PC-3 (cell line): ENCODE results near the gene IAPP. TPM values are rescaled to one million over a fixed set of nuclear protein-coding genes. Genes with fewer than 3 reads are reported as not detected.

Experiments used
- ATAC-seq: fragments of 200-7000 bp; cut with Tn5 transposase; 2 replicates; pipeline ENCODE4 v1.9.1; 2020; ENCODE audit warnings: mild to moderate bottlenecking, moderate library complexity
- Bru-seq: library from RNA; stranded (reverse); fragments of 400-500 nt; gene quantifications from one replicate; lab custom pipeline; 2021; lab: Mats Ljungman, UMichigan
- BruChase-seq, 2 experiments: library from RNA; stranded (reverse); fragments of 400-500 nt; gene quantifications; one replicate each; lab custom pipeline; 2021; lab: Mats Ljungman, UMichigan
- BruUV-seq: library from RNA; stranded (reverse); fragments of 400-500 nt; replicated peaks from 2 replicates; lab custom pipeline; 2021; lab: Mats Ljungman, UMichigan
- CTCF ChIA-PET: fragments of 300-600 bp; sonication (Branson Sonifier 250); formaldehyde crosslinking; loops from one replicate; lab custom pipeline; 2022; ENCODE audit warnings: antibody characterized with exemption; lab: Charles Lee
- POLR2A ChIA-PET: fragments of 300-600 bp; sonication (Branson Sonifier 250); formaldehyde crosslinking; loops from one replicate; lab custom pipeline; 2022; ENCODE audit warnings: antibody characterized with exemption; ENCODE audit not compliant: unreplicated experiment; lab: Charles Lee
- DNase-seq: peaks from one replicate; pipeline ENCODE4 v3.0.0-alpha.2; 2015
- H2AFZ ChIP-seq: fragments of 300-600 bp; sonication (generic); 2 replicates; pipeline ENCODE4 v1.6.0; 2016; ENCODE audit warnings: antibody characterized with exemption, low read length
- H3F3A ChIP-seq: fragments of 300-600 bp; sonication (generic); one replicate; pipeline ENCODE4 v1.6.0; 2017; ENCODE audit warnings: antibody characterized with exemption, low read length, control low read depth, mild to moderate bottlenecking; ENCODE audit not compliant: unreplicated experiment
- H3K27ac ChIP-seq: fragments of 300-600 bp; sonication (generic); 2 replicates; pipeline ENCODE4 v1.5.1; 2016; ENCODE audit warnings: mild to moderate bottlenecking, low read length
- H3K27me3 ChIP-seq: fragments of 300-600 bp; sonication (generic); 2 replicates; pipeline ENCODE4 v1.6.1; 2016; ENCODE audit warnings: low read length, mixed read lengths
- H3K36me3 ChIP-seq: fragments of 300-600 bp; sonication (generic); 2 replicates; pipeline ENCODE4 v1.6.1; 2016; ENCODE audit warnings: low read depth, mixed run types, low read length, mixed read lengths
- H3K4me1 ChIP-seq: fragments of 300-600 bp; sonication (generic); 2 replicates; pipeline ENCODE4 v1.5.1; 2016; ENCODE audit warnings: low read length; ENCODE audit not compliant: insufficient read depth
- H3K4me2 ChIP-seq: fragments of 300-600 bp; sonication (generic); 2 replicates; pipeline ENCODE4 v1.6.0; 2016; ENCODE audit warnings: low read length
- H3K4me3 ChIP-seq: fragments of 300-600 bp; sonication (generic); 2 replicates; pipeline ENCODE4 v1.5.1; 2016; ENCODE audit warnings: mild to moderate bottlenecking, low read length, mixed read lengths
- H3K79me2 ChIP-seq: fragments of 300-600 bp; sonication (generic); 2 replicates; pipeline ENCODE4 v1.6.1; 2017; ENCODE audit warnings: low read length, mixed read lengths
- H3K9ac ChIP-seq: fragments of 300-600 bp; sonication (generic); 2 replicates; pipeline ENCODE4 v1.6.0; 2016; ENCODE audit warnings: mild to moderate bottlenecking, low read length
- H3K9me2 ChIP-seq: fragments of 300-600 bp; sonication (generic); replicated peaks from 2 replicates; pipeline ENCODE4 v1.6.1; 2016; ENCODE audit warnings: mixed run types, low read length, mixed read lengths
- H3K9me3 ChIP-seq: fragments of 300-600 bp; sonication (generic); 2 replicates; pipeline ENCODE4 v1.6.1; 2016; ENCODE audit warnings: low read length, mixed read lengths
- H4K20me1 ChIP-seq: fragments of 300-600 bp; sonication (generic); 2 replicates; pipeline ENCODE4 v1.6.1; 2016; ENCODE audit warnings: low read length, mixed read lengths
- EZH2 ChIP-seq: fragments of 300-600 bp; sonication (generic); IDR thresholded peaks from one replicate; pipeline ENCODE4 v1.6.1; 2017; ENCODE audit warnings: antibody characterized with exemption, mild to moderate bottlenecking, low read length; ENCODE audit not compliant: unreplicated experiment
- EZH2phosphoT487 ChIP-seq: fragments of 300-600 bp; sonication (generic); IDR thresholded peaks from 2 replicates; pipeline ENCODE4 v1.6.1; 2018; ENCODE audit warnings: mild to moderate bottlenecking, antibody characterized with exemption, low read length, borderline replicate concordance
- intact Hi-C: fragments of 100-400 bp; cut with micrococcal nuclease; formaldehyde crosslinking; loops from 2 replicates; pipeline ENCODE4 v1.9.0; 2023
- long read RNA-seq: library from polyadenylated mRNA; unstranded; transcript quantifications from one replicate; pipeline ENCODE4 v2.0.0, GENCODE V29; 2021; ENCODE audit not compliant: unreplicated experiment
- total RNA-seq: library from RNA; depleted of rRNA; stranded (reverse); fragments of >200 nt; gene quantifications from 2 replicates; pipeline ENCODE4 v1.2.3, GENCODE V29; 2014; rRNA removed
- TF ChIP-seq, protein P1 (sequence below): fragments of 300-600 bp; sonication (generic); conservative IDR thresholded peaks from 2 replicates; pipeline ENCODE4 v1.5.1; 2017; ENCODE audit warnings: antibody characterized with exemption, low read depth, mild to moderate bottlenecking, low read length

Gene IAPP
- total RNA-seq, result not detected in 2 replicates
- percentile 3 among the genes with signal in this experiment for Bru-seq, nascent RNA
- percentile 11 among the genes with signal in this experiment for BruChase-seq, experiment 1, labeled RNA remaining after a 6-hour chase
- percentile 5 among the genes with signal in this experiment for BruChase-seq, experiment 2, labeled RNA remaining after a 2-hour chase
- long read RNA-seq, result 0 reads

DNA sequence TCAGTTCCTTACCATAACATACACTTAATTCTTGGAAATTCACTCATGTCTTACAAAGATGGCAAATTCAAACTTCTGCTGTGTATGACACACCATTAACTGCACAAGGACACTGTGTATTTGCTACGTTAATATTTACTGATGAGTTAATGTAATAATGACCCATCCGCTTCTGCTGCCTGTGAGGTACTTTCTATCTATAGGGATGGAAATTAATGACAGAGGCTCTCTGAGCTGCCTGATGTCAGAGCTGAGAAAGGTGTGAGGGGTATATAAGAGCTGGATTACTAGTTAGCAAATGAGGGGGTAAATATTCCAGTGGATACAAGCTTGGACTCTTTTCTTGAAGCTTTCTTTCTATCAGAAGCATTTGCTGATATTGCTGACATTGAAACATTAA, at the start of gene IAPP:
IAPP (plus strand) TSS at position 301 of the 400 bp plus-strand sequence. CDS start 450 bp downstream, outside the sequence.
- H3F3A ChIP-seq, result no peaks in the 10 kb centered on the region
- BruUV-seq, result no TSS peak
- H3K27me3 ChIP-seq, result peaks cover 15% of the 10 kb centered on the region
- ChIA-PET POLR2A (no interaction called here), CTCF (no interaction called here)
- H3K9ac ChIP-seq, result no peak within 1 kb of the TSS
- H3K79me2 ChIP-seq, result no peaks in the 10 kb centered on the region
- ATAC-seq, result no peak
- H2AFZ ChIP-seq, result no peak within 1 kb of the TSS
- no peak within 1 kb of the TSS for H3K4me2 ChIP-seq
- intact Hi-C loops, result no loop called here
- no peak for TF ChIP-seq EZH2phosphoT487
- no peak for TF ChIP-seq EZH2
- TF ChIP-seq, protein P1, sequence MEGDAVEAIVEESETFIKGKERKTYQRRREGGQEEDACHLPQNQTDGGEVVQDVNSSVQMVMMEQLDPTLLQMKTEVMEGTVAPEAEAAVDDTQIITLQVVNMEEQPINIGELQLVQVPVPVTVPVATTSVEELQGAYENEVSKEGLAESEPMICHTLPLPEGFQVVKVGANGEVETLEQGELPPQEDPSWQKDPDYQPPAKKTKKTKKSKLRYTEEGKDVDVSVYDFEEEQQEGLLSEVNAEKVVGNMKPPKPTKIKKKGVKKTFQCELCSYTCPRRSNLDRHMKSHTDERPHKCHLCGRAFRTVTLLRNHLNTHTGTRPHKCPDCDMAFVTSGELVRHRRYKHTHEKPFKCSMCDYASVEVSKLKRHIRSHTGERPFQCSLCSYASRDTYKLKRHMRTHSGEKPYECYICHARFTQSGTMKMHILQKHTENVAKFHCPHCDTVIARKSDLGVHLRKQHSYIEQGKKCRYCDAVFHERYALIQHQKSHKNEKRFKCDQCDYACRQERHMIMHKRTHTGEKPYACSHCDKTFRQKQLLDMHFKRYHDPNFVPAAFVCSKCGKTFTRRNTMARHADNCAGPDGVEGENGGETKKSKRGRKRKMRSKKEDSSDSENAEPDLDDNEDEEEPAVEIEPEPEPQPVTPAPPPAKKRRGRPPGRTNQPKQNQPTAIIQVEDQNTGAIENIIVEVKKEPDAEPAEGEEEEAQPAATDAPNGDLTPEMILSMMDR, result no peak
- H3K9me3 ChIP-seq, result no peaks in the 10 kb centered on the region
- DNase-seq, result no peak
- no peaks in the 10 kb centered on the region for H3K9me2 ChIP-seq
- no peak within 1 kb of the TSS for H3K27ac ChIP-seq
- H3K36me3 ChIP-seq, result no peaks in the 10 kb centered on the region
- no peaks in the 10 kb centered on the region for H4K20me1 ChIP-seq
- no peaks in the 10 kb centered on the region for H3K4me1 ChIP-seq
- no peak within 1 kb of the TSS for H3K4me3 ChIP-seq

DNA sequence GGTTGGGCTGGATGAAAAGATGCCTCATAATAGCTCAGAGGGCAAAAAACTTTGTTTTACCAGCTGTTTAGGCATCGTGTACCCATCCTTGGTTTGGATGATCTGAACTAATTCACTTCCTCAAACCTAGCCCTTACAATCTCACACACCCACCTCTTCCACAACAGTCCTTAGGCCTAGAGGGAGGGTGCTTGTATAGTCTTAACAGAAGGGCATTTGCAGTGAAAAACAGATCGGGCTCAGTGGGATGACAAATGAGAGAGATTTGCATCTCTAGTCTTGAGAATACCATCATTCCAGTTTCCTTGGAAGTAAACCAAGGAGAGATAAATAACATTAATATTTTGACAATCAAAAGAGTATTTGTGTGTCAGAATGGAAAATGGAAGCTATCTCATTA, 49.0 kb upstream of the IAPP start:
- no peak overlapping the region for H3K9ac ChIP-seq
- no peaks in the 10 kb centered on the region for H3K79me2 ChIP-seq
- POLR2A ChIA-PET, result no interaction called here
- no peaks in the 10 kb centered on the region for H3K9me2 ChIP-seq
- CTCF ChIA-PET, result no interaction called here
- H3F3A ChIP-seq, result no peaks in the 10 kb centered on the region
- intact Hi-C loops, result no loop called here
- no peaks in the 10 kb centered on the region for H3K36me3 ChIP-seq
- H2AFZ ChIP-seq, result no peak overlapping the region
- no peak for TF ChIP-seq EZH2phosphoT487
- no peak for TF ChIP-seq EZH2
- TF ChIP-seq, protein P1, result no peak
- H3K4me3 ChIP-seq, result no peak overlapping the region
- H3K27me3 ChIP-seq, result 0 out of 2 replicates have a peak, but pooled peaks cover 2% of the 10 kb centered on the region
- no peak for ATAC-seq
- H3K4me1 ChIP-seq, result no peaks in the 10 kb centered on the region
- no peak overlapping the region for H3K27ac ChIP-seq
- BruUV-seq, result no TSS peak
- no peaks in the 10 kb centered on the region for H3K9me3 ChIP-seq
- H3K4me2 ChIP-seq, result no peak overlapping the region
- H4K20me1 ChIP-seq, result no peaks in the 10 kb centered on the region
- no peak for DNase-seq

- Histone ChIP-seq H3F3A (no peaks in the 10 kb centered on the region), H3K4me3 (no peak overlapping the region), H3K9me3 (no peaks in the 10 kb centered on the region), H3K4me1 (no peaks in the 10 kb centered on the region), H3K9me2 (no peaks in the 10 kb centered on the region), H3K79me2 (no peaks in the 10 kb centered on the region), H3K36me3 (no peaks in the 10 kb centered on the region), H3K4me2 (no peak overlapping the region), H4K20me1 (no peaks in the 10 kb centered on the region), H3K27ac (no peak overlapping the region), H3K9ac (no peak overlapping the region), H3K27me3 (no peaks in the 10 kb centered on the region), H2AFZ (no peak overlapping the region)
- TF ChIP-seq, protein P1, result no peak
- no peak for TF ChIP-seq EZH2
- TF ChIP-seq EZH2phosphoT487, result no peak
- ATAC-seq (no peak), DNase-seq (no peak)
- ChIA-PET CTCF (no interaction called here), POLR2A (no interaction called here)
- intact Hi-C loops, result no loop called here
- no TSS peak for BruUV-seq
Measured at GRCh38 chr12:21324551-21324950, 48.2 kb upstream of the IAPP start.
